ENCODE results near the gene TRNP1.

DNA sequence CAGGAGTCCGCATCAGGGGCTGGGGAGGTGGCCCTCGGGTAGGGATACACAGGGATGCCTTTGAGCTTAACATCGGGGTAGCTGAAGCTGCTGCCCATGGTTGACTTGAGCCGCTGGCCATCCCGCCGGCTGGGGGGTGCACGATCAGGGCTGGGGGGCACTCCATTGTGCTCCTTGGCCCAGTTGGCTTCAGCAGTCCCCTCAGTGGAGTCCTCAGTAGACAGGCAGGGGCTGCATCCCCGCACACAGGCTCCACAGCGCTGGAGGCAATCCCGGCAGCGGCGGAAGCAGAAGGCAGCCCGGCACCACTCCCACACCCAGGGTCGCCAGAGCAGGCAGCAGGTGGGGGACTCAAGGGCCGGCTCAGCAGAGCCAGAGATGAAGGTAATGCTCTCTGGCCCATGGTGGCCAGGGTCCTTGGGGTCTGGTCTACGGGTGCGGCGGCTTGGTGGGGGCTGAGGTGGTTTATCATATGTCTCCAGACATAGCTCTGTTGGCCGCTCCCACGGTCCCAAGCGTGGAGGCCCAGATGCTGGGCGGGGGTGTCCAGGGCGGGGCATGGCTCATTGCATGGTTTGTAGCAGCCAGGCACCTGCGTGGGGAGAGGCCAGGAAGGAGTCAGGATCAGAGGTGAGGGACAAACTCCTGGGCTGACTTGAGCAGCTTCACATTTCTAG, 41.5 kb upstream of the TRNP1 start:
- TF ChIP-seq CEBPB (IDR thresholded peaks at IDR 0.05): no peak
- no peak for TF ChIP-seq EP300 (IDR thresholded peaks at IDR 0.05; ENCODE audit: borderline replicate concordance)
- no peak for TF ChIP-seq TEAD4 (IDR thresholded peaks at IDR 0.05)
- no peak for TF ChIP-seq FOXM1 (IDR thresholded peaks at IDR 0.05; ENCODE audit: borderline replicate concordance, low read depth)
- TF ChIP-seq, protein P1, sequence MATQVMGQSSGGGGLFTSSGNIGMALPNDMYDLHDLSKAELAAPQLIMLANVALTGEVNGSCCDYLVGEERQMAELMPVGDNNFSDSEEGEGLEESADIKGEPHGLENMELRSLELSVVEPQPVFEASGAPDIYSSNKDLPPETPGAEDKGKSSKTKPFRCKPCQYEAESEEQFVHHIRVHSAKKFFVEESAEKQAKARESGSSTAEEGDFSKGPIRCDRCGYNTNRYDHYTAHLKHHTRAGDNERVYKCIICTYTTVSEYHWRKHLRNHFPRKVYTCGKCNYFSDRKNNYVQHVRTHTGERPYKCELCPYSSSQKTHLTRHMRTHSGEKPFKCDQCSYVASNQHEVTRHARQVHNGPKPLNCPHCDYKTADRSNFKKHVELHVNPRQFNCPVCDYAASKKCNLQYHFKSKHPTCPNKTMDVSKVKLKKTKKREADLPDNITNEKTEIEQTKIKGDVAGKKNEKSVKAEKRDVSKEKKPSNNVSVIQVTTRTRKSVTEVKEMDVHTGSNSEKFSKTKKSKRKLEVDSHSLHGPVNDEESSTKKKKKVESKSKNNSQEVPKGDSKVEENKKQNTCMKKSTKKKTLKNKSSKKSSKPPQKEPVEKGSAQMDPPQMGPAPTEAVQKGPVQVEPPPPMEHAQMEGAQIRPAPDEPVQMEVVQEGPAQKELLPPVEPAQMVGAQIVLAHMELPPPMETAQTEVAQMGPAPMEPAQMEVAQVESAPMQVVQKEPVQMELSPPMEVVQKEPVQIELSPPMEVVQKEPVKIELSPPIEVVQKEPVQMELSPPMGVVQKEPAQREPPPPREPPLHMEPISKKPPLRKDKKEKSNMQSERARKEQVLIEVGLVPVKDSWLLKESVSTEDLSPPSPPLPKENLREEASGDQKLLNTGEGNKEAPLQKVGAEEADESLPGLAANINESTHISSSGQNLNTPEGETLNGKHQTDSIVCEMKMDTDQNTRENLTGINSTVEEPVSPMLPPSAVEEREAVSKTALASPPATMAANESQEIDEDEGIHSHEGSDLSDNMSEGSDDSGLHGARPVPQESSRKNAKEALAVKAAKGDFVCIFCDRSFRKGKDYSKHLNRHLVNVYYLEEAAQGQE (IDR thresholded peaks at IDR 0.05; ENCODE audit: low read depth): no peak
- no peak for TF ChIP-seq YY1 (IDR thresholded peaks at IDR 0.05; ENCODE audit: low read depth)
- no peak for TF ChIP-seq ZBTB7A (IDR thresholded peaks at IDR 0.05; ENCODE audit: low read depth)
- TF ChIP-seq RAD21 (IDR thresholded peaks at IDR 0.05; ENCODE audit: low read depth): no peak

Data from Ishikawa (cell line).